GM12874 (cell line): ENCODE measurements around the gene GRIK4.

Experiments
- TF ChIP-seq, protein P1 (sequence below): IDR thresholded peaks from 2 replicates; pipeline ENCODE4 v1.5.1; 2011; ENCODE audit warnings: low read depth, mild to moderate bottlenecking, control low read depth, low read length, moderate library complexity; ENCODE audit not compliant: insufficient read depth

The GRIK4 gene

DNA sequence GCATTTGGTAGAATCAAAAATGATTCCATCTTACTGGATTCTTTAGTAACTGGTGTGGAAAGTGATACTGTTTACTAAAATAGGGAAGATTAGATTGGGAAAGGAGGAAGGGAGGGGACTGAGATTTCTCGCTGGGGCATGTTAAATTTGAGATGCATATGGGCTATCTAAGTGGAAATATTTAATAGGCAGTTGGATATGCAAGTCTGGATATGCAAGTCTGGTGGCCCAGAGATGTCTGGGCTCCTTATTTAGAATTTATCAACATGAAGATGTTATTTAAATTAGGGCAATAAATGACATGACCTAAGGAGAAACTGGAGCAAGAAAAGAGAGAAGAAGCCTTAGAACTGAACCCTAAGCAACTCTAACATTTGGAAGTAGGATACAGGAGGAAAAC, 495.4 kb downstream of the GRIK4 start:
- TF ChIP-seq, protein P1, sequence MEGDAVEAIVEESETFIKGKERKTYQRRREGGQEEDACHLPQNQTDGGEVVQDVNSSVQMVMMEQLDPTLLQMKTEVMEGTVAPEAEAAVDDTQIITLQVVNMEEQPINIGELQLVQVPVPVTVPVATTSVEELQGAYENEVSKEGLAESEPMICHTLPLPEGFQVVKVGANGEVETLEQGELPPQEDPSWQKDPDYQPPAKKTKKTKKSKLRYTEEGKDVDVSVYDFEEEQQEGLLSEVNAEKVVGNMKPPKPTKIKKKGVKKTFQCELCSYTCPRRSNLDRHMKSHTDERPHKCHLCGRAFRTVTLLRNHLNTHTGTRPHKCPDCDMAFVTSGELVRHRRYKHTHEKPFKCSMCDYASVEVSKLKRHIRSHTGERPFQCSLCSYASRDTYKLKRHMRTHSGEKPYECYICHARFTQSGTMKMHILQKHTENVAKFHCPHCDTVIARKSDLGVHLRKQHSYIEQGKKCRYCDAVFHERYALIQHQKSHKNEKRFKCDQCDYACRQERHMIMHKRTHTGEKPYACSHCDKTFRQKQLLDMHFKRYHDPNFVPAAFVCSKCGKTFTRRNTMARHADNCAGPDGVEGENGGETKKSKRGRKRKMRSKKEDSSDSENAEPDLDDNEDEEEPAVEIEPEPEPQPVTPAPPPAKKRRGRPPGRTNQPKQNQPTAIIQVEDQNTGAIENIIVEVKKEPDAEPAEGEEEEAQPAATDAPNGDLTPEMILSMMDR: no peak

DNA sequence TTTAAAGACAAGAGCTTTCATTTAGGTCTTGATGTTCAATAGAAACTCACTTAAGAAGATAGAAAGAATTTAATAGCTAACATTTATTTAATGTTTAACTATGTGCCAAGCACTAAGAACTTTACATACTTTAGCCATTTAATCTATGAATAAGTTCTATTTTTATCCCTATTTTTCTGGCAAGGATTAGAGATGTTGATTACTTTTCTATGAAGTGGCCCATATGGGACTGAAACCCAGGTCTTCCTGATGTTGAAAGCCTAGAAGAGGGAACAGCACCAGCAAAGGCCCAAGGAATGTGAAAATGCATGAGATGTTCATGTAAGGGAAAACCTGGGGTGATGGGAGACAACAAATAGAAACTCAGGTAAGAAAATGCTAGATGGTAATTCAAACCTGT, 497.0 kb downstream of the GRIK4 start:
- TF ChIP-seq, protein P1: no peak

DNA sequence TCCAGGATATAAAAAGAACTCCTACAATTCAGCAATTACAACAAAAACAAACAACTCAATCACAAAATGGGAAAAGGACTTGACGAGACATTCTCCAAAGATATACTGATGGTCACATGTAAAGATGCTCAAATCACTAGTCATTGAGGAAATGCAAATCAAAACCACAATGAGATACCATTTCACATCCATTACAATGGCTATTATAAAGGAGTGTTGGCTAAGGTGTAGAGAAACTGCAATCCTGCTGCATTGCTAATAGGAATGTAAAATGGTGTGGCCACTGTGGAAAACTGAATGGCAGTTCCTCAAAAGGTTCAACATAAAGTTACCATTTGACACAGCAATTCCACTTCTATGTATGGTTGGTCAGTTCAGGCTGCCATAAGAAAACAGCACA, 500.5 kb downstream of the GRIK4 start:
- TF ChIP-seq, protein P1: no peak

DNA sequence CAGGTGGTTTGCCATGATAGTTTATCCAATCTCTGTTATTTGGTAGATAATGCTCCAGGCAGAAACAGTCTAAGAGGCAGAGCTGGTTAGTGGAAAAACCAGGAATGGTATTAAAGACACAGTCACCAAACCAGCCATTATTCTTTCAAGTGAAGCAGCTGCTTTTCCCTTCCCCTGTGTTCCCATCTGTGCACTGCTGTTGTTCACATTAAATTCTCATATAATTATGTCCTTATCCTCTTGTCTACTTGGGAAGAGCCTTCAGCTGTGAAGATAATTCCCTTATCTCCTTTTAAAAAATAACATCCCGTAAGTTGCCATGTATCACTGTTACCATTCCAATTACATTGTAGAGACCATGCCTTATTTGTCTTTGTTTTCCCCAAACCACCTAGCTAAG, 507.2 kb downstream of the GRIK4 start:
- TF ChIP-seq, protein P1: no peak

DNA sequence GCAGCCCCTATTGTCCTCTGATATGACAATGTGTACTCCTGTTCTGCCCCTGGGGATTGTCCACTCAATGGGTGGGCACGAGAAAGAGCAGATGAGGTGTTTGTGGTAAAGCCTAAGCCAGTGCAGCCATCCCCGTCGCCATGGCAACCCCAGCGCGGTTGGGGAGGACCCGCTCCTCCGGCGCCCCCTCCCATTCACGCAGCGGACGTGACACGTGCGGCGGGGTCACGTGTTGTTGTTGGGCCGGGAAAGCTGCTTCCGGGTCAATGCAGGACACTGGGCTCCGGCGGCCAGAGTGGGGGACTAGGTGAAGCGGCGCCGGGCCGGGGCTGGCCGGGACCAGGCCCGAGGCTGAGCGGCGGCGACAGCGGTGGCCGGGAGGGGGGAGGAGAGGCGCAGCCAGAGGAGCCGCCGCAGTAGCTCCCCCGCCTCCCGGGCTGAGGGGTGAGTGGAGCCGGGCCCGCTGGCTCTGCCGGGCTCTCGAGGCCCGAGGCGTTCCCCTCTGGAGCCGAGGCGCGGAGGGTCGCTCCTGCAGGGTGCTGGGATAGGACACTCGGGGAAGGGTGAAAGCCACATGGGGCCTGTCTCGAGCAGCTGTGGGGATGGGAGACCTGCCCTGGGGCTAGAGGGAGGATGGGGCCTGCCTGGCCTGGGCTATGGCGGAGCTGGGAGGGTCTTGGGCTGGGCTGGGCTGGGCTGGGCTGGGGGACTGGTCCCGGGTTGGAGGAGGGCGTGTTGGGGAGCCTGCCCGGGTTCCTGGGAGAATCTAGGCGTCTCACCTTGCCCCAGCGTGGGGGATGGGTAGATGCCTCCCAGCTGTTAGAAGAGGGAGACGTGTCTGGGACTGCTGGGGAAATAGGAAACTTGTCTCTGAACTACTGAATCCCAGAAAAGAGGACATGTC, 512.6 kb downstream of the GRIK4 start, which contains the start of gene TBCEL:
Gene TBCEL, plus strand, starts transcription at position 255 of the 904 bp plus-strand sequence. CDS start 21,589 bp downstream, outside the sequence.
- TF ChIP-seq, protein P1: no peak

DNA sequence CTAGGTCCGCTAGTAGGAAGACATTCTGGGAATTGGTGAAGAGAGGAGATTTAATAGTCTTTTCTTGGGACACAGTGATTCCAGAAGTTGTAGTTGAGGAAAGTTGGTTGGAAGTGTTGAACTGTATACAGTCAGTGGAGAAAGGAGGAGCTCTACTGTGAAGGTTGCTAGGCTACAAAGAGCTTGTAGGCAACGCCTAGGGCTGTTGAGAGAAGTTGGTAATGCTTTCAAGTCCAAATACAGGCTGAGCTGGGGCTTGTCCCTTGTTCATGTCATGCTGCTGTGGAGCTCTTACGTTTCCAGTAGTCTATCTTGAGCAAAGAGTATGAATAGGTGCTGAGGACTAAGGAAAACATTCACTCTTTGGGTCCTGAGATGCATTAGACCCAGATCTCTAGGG, 513.4 kb downstream of the GRIK4 start:
- TF ChIP-seq, protein P1: no peak

DNA sequence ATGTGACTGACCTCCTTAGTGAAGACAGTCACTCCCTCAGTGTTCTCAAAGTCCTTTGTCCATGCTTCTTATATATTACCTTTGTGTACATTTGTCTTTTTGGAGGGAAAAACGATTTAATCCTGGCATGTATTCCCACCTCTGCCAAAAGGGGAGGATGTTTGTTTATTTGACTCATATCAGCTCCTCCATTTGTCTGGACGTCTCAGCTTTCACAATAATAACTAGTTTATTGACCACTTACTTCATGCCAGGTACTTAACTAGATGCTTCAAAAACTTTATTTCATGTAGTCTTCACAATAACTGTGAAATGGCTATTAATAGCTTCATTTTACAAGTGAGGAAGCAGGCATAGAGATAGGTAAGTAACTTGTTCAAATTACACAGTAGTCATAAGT, 517.6 kb downstream of the GRIK4 start:
- TF ChIP-seq, protein P1: no peak
